HL-60/S4 (cell line): Measurements from ENCODE around the gene POLK.
"Not testable (repeated sequence)": the region's sequence is repeated elsewhere in the genome, so short reads cannot be mapped to it uniquely, and the experiment has no call there.

ENCODE experiments used
- in situ Hi-C: fragments of 300-500 bp; cut with MboI; formaldehyde crosslinking; loops from 2 replicates; pipeline ENCODE4 v1.14.3; 2022; ENCODE audit warnings: low sequenced_read_pairs

Gene POLK

DNA sequence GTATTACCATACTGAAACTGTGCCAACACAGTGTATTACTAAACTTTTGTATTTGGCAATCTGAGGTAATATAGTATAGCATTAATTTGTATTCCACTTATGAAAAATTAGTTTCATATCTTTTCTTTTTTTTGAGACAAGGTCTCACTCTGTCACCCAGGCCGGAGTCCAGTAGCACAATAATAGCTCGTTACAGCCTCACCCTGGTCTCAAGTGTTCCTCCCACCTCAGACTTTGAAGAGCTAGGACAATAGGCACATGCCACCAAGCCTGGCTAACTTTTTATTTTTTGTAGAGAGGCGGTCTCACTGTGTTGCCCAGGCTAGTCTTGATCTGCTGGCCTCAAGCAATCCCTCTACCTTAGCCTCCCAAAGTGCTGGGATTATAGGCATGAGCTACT, 36.1 kb downstream of the POLK start:
- in situ Hi-C loops, result no loop called here

DNA sequence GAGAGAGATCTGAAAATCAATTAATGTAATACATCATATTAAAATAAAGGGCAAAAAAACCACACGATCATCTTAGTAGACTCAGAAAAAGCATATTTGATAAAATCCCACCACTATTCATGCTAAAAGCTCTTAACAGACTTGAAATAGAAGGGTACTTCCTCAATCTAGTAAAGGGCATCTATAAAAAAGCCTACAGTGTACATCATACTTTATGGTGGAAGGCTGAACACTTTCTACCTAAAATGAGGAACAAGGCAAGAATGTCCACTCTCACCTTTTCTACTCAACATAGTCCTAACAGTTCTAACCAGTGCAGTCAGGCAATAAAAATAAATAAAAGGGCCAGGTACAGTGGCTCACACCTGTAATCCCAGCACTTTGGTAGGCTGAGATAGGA, 38.9 kb downstream of the POLK start:
- in situ Hi-C loops, result no loop called here

DNA sequence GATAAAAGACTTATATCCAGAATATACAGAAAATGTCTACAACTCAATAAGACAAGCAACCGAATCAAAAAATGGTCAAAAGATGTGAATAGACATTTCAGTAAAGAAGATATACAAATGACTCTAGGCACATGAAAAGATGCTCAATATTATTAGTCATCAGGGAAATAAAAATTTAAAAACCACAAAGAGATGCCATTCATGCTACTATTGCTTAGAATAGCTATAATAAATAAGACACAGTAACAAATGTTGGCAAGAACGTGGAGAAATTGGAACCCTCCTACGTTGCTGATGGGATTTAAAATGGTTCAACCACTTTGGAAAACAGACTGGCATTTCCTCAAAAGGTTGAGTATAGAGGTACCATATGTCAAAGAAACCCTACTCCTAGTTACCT, 39.8 kb downstream of the POLK start:
- in situ Hi-C loops, result no loop called here

DNA sequence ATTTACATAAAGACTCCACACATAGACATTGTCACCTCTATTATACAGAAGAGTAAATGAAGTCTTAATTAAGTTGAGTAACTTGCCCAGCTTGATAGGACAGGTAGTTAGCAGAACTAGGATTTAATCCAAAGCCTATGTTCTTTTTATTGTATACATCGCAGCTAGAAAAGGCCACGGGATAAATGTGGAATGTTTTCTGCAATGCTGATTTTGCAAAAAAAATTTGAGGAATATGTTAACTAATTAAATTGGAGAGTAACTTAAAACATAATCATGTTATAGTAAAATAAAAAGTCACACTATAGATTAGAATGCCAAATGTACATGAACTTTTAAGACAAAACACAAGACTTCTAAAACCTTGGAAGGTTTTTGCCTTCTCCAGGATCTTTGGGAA, 41.1 kb downstream of the POLK start:
- in situ Hi-C loops, result no loop called here

DNA sequence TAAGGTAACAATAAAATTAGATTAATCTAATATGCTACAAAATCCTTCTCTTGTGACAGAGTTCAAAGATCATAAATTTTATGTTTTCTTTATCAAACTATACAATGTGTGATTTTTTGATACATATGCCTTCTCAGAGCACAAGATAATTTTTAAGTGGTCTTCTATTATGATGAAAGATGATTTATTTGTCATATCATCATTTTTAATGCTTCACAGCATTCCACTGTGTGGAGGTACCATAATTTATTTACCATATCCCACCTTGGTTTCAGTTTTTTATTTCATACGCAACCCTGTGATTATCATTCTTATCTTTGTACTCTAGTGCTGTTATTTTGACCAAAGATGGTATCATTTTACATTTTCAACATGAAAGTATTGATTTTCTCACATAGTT, 41.7 kb downstream of the POLK start:
- in situ Hi-C loops, result no loop called here

DNA sequence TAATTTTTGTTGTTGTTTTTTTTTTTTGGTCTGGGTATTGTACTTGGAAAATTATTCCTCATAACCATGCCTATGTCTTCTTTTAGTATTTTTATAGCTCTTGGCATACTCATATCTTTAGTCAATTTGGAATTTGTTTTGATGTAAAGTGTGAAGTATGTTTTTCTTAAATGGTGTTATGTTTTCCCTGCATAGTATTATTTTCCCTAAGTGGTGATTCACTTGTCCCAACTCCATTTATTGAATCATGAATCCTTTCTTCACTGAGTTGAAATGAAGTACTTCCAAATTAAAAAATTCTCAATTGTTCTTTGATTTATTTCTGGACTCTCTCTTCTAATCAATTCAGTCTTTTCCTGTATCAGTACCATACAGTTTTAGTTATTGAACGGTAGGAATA, 46.5 kb downstream of the POLK start:
- in situ Hi-C loops, result no loop called here

DNA sequence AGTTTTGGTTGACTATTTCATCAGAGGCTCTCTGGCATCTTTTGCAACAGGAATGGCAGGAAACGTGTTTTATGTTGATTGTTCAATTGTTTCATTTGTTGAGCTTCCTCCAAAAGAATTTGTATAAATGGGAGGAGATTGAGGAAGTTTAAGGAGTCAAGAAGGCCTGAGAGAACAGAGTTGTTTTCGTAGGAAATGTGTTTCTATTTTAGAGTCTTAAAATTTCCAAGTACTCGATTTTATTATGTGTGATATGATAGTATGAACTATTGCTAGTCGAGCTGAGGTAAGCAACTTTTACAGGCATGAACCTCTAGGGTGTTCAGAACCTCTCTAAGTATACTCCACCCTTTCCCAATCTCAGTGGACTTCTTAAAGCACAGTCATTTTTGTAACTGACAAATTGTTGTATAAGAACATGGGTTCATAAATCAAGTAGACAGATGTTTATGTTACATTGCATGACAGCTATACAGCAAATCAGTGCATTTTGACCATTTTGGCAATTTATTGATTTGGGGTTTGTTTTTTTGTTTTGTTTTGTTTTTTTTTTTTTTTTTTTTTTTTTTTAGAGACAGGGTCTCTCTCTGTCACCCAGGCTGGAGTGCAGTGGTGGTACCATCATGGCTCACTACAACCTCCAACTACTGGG, 47.4 kb downstream of the POLK start:
- in situ Hi-C loops, result no loop called here

DNA sequence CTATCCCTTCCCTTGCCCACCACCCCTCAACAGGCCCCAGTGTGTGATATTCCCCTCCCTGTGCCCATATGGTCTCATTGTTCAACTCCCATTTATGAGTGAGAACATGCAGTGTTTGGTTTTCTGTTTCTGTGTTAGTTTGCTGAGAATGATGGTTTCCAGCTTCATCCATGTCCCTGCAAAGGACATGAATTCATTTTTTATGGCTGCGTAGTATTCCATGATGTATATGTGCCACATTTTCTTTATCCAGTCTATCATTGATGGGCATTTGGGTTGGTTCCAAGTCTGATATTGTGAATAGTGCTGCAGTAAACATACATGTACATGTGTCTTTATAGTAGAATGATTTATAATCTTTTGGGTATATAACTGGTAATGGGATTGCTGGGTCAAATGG, 49.0 kb downstream of the POLK start:
- in situ Hi-C loops, result not testable (repeated sequence)

DNA sequence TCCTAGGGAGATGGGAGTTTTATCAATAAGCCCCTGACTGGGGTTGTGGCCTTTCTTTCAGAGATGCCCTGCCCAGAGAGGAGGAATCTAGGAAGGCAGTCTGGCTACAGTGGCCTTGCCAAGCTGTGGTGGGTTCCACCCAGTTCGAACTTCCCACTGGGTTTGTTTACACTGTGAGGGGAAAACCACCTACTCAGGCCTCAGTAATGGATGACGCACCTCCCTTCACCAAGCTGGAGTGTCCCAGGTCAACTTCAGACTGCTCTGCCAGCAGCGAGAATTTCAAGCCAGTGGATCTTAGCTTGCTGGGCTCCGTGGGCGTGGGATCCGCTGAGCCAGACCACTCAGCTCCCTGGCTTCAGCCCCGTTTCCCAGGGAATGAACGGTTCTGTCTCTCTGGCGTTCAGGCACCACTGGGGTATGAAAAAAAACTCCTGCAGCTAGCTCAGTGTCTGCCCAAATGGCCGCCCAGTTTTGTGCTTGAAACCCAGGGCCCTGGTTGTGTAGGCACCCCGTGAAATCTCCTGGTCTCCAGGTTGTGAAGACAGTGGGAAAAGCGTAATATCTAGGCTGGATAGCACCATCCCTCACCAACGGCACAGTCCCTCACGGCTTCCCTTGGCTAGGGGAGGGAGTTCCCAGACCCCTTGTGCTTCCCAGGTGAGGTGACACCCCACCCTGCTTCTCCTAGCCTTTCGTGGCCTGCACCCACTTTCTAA, 54.5 kb downstream of the POLK start:
- in situ Hi-C loops, result not testable (repeated sequence)

DNA sequence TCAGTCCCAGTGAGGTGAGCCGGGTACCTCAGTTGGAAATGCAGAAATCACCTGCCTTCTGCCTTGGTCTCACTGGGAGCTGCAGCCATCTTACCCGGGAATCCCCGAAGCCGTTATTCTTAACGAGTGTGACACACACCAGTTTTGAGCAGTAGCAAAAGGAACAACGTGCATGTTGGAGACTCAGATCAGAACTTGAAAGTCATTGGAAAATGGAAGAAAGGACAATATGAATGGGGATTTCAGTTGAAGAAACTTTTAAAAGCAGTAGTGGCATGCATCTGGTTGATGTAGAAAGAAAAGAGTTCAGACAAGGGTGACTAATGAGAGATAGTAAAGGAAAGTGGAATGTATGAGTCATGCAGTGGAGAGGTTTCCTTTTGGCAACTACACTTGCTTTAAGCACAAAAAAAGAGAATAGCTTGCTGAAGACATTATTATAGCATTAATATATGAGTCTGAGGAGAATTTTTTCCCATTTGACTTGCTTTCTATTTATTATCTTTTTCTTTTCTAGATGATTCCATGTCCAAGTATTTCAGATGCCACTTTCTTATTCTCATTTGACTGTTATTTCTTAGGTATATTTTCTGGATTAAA, 55.1 kb downstream of the POLK start:
- in situ Hi-C loops, result no loop called here

DNA sequence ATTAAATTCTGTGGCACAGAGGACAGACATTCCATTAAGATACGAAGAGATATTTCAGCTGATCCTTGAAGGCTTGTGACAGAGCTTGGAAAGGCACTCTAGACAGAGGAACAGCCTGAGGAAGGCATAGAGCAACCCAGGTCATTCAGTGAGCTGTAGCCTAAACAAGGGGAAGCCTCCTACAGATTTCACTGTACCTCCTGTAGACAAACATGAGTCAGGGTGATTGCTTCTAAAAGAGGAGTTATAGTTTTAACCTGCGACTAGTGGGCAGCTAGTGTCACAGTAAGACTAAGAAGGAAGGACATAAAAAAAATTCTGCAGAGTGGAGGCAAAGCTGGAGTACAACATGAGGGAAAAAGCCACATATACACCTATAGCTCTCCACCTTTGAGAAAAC, 56.0 kb downstream of the POLK start:
- in situ Hi-C loops, result no loop called here

DNA sequence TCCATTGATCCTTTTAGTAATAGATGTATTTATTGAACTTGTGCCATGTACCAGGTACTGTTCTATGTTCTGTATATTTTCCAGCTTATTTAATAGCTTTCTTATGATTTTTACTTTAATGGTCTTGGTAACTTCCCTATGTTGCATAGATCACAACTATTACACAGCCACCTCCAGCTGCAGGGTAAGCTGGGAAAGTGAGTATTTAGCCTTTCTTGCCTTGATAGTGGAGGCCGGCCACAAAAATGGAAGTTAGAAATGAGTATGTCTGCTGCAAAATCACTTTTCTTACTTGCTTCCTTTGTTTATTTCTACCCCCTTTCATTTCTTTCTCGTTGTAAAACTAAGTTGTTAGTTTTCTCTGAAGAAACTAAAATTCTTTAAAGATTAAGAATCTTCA, 56.5 kb downstream of the POLK start:
- in situ Hi-C loops, result no loop called here

DNA sequence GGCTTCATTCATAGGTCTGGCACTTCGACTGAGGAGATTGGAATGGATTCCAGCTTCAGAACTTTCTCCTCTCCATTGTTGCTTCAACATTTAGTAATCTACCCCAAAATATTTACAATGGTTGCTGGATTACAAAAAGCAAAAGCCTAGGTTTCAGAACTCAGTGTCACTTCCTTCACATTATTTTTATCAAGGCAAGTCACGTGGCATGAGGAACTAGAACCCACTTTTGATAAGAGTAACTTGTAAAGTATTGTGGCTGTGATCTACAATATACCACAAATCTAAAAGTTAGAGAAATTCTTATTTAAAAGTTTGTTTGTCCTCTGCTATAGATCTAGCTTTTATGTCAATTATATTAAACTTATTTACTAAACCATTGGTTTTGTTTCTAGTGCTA, 59.9 kb downstream of the POLK start:
- in situ Hi-C loops, result no loop called here

DNA sequence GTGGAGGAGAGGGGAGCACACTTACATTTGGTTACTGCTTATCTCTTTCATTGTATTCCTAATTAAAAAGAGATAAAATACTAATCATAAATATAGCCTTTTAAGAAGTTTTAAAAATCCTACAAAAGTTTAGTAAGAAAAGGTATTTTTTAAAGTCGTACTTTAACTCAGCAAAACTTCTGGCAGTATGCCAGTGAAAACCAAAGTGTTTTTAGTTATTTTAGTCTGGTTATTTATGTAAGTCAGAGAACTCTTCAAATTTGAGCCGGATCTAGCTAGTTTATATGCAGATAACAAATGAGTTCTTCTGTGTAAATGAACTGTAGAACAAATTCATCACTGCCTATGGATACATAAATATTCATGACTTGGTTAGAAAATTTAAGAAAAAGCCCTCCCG, 63.1 kb downstream of the POLK start:
- in situ Hi-C loops, result no loop called here

DNA sequence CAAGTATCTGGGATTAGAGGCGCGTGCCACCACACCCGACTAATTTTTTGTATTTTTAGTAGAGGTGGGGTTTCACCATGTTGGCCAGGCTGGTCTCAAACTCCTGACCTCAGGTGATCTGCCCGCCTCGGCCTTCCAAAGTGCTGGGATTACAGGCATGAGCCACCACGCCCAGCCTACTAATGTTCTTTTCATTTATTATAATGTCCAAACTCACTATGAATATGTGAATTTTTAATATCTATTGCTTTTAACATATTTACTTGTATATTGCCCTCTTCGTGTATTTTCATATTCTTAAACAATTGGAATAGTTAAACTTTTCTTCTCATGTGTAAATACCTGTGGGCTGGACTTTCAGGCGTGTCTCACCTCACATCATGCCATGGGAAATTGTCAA, 66.6 kb downstream of the POLK start:
- in situ Hi-C loops, result not testable (repeated sequence)

DNA sequence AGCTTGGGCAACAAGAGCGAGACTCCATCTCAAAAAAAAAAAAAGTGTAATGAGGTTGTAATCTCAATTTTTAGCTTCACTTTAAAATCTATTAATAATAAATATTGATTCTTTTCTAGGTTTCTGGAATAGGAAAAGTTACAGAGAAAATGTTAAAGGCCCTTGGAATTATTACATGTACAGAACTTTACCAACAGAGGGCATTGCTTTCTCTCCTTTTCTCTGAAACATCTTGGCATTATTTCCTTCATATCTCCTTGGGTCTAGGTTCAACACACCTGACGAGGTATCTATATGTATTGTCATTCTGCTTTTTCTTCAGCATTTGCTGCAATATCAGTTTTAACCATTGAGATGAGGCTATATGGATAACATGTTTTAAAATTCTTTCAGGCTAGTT, 73.0 kb downstream of the POLK start:
- in situ Hi-C loops, result no loop called here

DNA sequence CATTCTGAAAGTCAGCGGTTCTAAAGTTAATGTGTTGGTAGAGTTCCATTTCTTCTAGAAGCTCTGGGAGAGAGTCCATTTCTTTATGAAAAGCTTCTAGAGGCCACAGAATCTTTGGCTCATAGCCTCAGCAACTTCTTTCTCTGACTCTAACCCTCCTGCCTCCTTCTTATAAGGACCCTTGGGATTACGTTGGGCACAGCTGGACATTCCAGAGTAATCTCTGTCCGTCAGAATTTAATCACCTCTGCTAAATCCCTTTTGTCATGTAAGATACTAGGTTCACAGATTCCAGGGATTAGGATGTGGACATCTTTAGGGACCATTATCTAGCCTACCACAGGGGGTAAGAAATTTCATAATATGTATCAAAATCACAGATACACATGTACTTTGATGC, 77.0 kb downstream of the POLK start:
- in situ Hi-C loops, result no loop called here

DNA sequence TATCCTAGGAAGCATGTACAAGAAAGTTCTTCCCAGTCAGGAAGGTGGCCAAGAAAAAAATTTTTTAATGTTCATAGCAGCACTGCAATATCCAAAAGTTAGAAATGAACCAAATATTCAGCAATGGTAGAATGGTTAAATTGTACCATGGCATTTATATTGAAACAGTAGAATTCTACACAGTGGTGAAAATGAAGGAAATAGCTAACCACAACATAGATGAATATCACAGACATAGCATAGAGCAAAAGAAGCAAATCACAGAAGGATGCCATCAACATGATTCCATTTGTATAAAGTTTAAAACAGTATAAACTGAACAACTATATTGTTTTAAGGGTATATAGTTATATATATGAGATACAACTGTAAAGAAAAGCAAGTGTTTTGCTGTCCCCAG, 88.8 kb downstream of the POLK start:
- in situ Hi-C loops, result no loop called here

DNA sequence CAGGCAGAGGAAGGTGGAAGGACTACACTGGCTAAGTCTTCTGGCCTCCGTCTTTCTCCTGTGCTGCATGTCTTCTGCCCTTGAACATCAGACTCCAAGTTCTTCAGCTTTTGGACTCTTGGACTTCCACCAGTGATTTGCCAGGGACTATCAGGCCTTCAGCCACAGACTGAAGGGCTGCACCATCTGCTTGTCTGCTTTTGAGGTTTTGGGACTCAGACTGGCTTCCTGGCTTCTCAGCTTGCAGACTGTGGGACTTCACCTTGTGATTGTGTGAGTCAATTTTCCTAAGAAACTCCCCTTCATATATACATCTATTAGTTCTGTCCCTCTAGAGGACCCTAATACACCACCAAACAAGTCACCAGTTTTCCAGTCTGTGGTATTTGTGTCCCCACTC, 89.9 kb downstream of the POLK start:
- in situ Hi-C loops, result no loop called here

DNA sequence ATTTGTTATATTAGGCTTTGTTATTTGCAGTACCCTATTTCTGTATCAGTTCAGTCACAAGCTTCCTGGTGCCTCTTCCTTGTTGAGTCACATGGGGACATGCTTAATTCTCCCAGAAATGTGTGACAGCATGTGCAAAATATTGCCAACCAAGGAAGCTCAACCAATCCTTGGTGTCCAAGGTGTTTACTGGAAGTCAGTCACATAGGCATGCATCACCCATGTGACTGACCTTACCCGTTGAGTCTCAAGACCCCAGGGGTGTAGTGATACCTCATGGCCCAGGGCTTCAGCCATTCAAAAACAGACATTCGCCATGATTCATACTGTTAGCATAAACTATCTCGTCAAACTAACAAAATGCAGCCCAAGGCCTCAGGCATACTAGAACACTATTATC, 90.3 kb downstream of the POLK start:
- in situ Hi-C loops, result no loop called here

DNA sequence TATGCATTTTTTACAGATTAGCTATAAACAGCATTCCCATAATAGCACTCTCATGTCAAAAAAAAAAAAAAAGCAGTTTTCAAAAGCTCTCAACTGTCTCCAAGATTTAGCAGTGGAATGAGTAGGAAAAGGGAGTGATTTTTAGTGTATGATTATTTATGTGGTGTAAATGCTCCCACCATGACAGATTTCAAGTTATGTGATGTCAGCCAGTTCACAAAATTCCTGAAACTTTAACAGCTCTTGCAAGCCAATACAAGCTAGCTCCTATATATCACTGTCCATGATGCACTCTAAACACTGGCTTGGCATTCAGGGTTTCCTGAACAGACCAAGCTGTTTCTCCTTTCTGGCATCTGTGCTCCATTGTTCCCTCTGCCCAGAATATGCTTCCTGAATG, 91.7 kb downstream of the POLK start:
- in situ Hi-C loops, result no loop called here

DNA sequence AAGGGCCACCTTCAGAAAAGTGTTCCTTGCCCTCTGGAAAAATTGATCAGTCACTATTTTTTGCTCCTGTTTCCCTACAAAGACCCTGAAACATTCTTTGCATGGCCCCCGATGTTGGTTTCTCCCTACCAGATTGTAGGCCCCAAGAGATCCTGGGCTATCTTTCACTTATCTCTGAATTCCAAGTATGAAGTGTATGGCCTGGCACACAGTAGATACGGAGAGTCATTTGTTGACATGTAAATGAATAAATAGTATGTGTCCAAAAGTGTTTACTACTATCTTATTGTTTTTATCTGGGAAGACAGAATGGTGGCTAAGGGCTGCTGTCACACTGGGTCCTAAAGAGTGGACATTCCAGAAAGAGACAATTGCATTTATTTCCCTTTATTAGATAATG, 92.1 kb downstream of the POLK start:
- in situ Hi-C loops, result no loop called here

DNA sequence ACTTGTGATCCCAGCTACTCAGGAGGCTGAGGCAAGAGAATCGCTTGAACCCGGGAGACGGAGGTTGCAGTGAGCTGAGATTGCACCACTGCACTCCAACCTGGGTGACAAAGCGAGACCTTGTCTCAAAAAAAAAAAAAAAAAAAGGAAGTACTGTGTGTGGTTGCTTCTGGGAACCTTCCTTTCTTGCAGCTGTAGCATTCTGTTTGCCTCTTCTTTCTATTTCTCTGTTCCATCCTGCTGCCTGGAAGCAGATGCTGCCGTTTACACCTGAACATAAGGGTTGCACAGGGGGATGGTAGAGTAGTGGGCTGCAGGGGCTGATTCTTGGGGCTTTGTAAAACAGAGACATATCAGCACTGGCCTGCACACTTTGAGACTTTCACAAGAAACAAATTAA, 95.7 kb downstream of the POLK start:
- in situ Hi-C loops, result not testable (repeated sequence)
